Left ventricle myocardium inferior (tissue), 1 donor: ENCODE results near the gene SLC50A1. TPM values are rescaled to one million over a fixed set of nuclear protein-coding genes. Genes with fewer than 3 reads are reported as not detected.

Source experiments
- DNase-seq: peaks from one replicate; pipeline ENCODE4 v3.0.0-alpha.2; 2020
- H3K27ac ChIP-seq: fragments of 200-600 bp; replicated peaks from 2 replicates; pipeline ENCODE4 v1.8.0; 2021
- H3K27me3 ChIP-seq: fragments of 200-600 bp; 2 replicates; pipeline ENCODE4 v1.8.0; 2021; ENCODE audit warnings: low read depth
- H3K36me3 ChIP-seq: fragments of 200-600 bp; 2 replicates; pipeline ENCODE4 v1.8.0; 2021
- H3K4me1 ChIP-seq: fragments of 200-600 bp; 2 replicates; pipeline ENCODE4 v1.8.0; 2021
- H3K4me3 ChIP-seq: fragments of 200-600 bp; 2 replicates; pipeline ENCODE4 v1.8.0; 2021; ENCODE audit warnings: mild to moderate bottlenecking, moderate library complexity
- H3K9me3 ChIP-seq: fragments of 200-600 bp; replicated peaks from 2 replicates; pipeline ENCODE4 v1.8.0; 2021
- CTCF ChIP-seq: fragments of 200-600 bp; IDR thresholded peaks from 2 replicates; pipeline ENCODE4 v1.8.0; 2021; ENCODE audit warnings: antibody characterized with exemption, mild to moderate bottlenecking, borderline replicate concordance
- intact Hi-C: fragments of 100-400 bp; cut with micrococcal nuclease; formaldehyde crosslinking; loops from one replicate; pipeline ENCODE4 v1.11.0; 2022
- total RNA-seq: library from RNA; stranded (reverse); fragmentation: NEBNext Ultra II Directional; extraction: Animal tissue kit (Norgen Biotek cat#: 25700); gene quantifications from one replicate; pipeline ENCODE4 v1.2.1, GENCODE V29; 2021
- donor health status: DM: no; HTN: yes; CAD: no; lungs with severe emphysema.

Gene SLC50A1
- total RNA-seq, 1 donor from 2014 or later = 8.2 TPM

DNA sequence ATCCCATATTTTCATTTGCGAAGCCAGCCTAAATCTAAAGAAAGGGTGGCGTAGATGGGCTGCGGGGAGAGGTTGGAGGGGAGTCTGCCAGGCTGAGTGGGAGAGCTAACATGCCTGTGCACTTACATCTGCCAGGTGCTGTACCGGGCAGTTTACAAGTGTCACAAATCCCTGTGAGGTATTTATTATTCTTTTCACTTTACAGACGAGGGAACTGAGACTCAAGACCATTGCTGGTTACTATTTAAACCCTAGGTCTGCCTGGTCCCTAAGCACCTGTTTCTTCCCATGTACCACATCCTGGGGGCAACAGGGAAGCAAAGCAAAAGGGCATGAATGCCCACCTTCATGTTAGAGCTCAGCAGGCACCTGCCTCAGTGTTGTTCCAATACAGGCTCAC is 27.4 kb upstream of the SLC50A1 start:
- intact Hi-C loops = no loop called here
- no peak overlapping the region for H3K4me3 ChIP-seq
- peaks cover 18% of the 10 kb centered on the region for H3K4me1 ChIP-seq
- DNase-seq = no peak
- H3K27me3 ChIP-seq = no peaks in the 10 kb centered on the region
- no peaks in the 10 kb centered on the region for H3K36me3 ChIP-seq
- H3K9me3 ChIP-seq = no peaks in the 10 kb centered on the region
- H3K27ac ChIP-seq = no peak overlapping the region
- no peak for TF ChIP-seq CTCF

GRCh38 chr1:155110381-155110780 is 25.3 kb upstream of the SLC50A1 start:
- no peaks in the 10 kb centered on the region for H3K27me3 ChIP-seq
- DNase-seq = no peak
- no peak for TF ChIP-seq CTCF

GRCh38 chr1:155110826-155111225 is 24.8 kb upstream of the SLC50A1 start:
- Histone ChIP-seq H3K9me3 (no peaks in the 10 kb centered on the region), H3K27ac (no peak overlapping the region), H3K36me3 (no peaks in the 10 kb centered on the region), H3K27me3 (no peaks in the 10 kb centered on the region), H3K4me1 (peaks cover under 1% of the 10 kb centered on the region), H3K4me3 (no peak overlapping the region)
- intact Hi-C loops = no loop called here
- DNase-seq = no peak
- TF ChIP-seq CTCF = no peak

More at GRCh38 chr1:155110381-155110780, 25.3 kb upstream of the SLC50A1 start:
- intact Hi-C loops = no loop called here
- no peak overlapping the region for H3K27ac ChIP-seq
- H3K4me1 ChIP-seq = peaks cover 5% of the 10 kb centered on the region
- no peaks in the 10 kb centered on the region for H3K9me3 ChIP-seq
- no peaks in the 10 kb centered on the region for H3K36me3 ChIP-seq
- no peak overlapping the region for H3K4me3 ChIP-seq

- DNase-seq = no peak
- H3K9me3 ChIP-seq = no peaks in the 10 kb centered on the region
- intact Hi-C loops = no loop called here
- no peaks in the 10 kb centered on the region for H3K4me1 ChIP-seq
- H3K36me3 ChIP-seq = no peaks in the 10 kb centered on the region
- no peak overlapping the region for H3K27ac ChIP-seq
- no peak for TF ChIP-seq CTCF
- no peak overlapping the region for H3K4me3 ChIP-seq
- no peaks in the 10 kb centered on the region for H3K27me3 ChIP-seq
Observed at GRCh38 chr1:155113450-155113980, 22.1 kb upstream of the SLC50A1 start.

- Histone ChIP-seq H3K27me3 (no peaks in the 10 kb centered on the region), H3K4me1 (no peaks in the 10 kb centered on the region), H3K9me3 (no peaks in the 10 kb centered on the region), H3K36me3 (no peaks in the 10 kb centered on the region), H3K4me3 (no peak overlapping the region), H3K27ac (no peak overlapping the region)
- no peak for DNase-seq
- intact Hi-C loops = no loop called here
- TF ChIP-seq CTCF = no peak
Observed at GRCh38 chr1:155116113-155116764, 19.4 kb upstream of the SLC50A1 start.
